Tibial nerve (tissue), 4 donors: ENCODE measurements around the gene ZBTB7C. TPM values are rescaled to one million over a fixed set of nuclear protein-coding genes. Genes with fewer than 3 reads are reported as not detected.

Source experiments
- DNase-seq, 2 donors: peaks; one replicate each; pipeline ENCODE4 v3.0.0-alpha.2; 2019; ENCODE audit warnings: low spot score in 2 of 2
- H3K27ac ChIP-seq, 4 donors: fragments of 200-600 bp; sonication (generic) in 3 of 4; one replicate each; pipeline ENCODE4 v1.5.1; 2017 to 2019; ENCODE audit warnings: mild to moderate bottlenecking in 1 of 4
- H3K27me3 ChIP-seq, 2 donors: fragments of 200-600 bp; sonication (generic) in 1 of 2; one replicate each; pipeline versions ENCODE4 v1.5.1 to v1.6.0; 2017 to 2019
- H3K36me3 ChIP-seq, 3 donors: fragments of 200-600 bp; sonication (generic); one replicate each; pipeline ENCODE4 v1.5.1; 2018 to 2019
- H3K4me1 ChIP-seq, 4 donors: fragments of 200-600 bp; sonication (generic) in 3 of 4; one replicate each; pipeline ENCODE4 v1.5.1; 2017 to 2019
- H3K4me3 ChIP-seq, 4 donors: fragments of 200-600 bp; sonication (generic) in 3 of 4; one replicate each; pipeline ENCODE4 v1.5.1; 2017 to 2019; ENCODE audit warnings: mild to moderate bottlenecking in 1 of 4, moderate library complexity in 1 of 4
- H3K9me3 ChIP-seq, 4 donors: fragments of 200-600 bp; sonication (generic) in 3 of 4; one replicate each; pipeline ENCODE4 v1.5.1; 2017 to 2019
- CTCF ChIP-seq, 5 experiments: fragments of 200-600 bp in 3 of 5; fragments of 450-650 bp in 2 of 5; sonication (generic) in 3 of 5; IDR thresholded peaks; one replicate each; pipeline ENCODE4 v1.5.1; 2016 to 2019; ENCODE audit warnings: antibody characterized with exemption in 5 of 5, mild to moderate bottlenecking in 3 of 5, moderate library complexity in 2 of 5
- EP300 ChIP-seq, 2 donors: sonication (generic); formaldehyde crosslinking; IDR thresholded peaks; one replicate each; pipeline ENCODE4 v1.6.1; 2017; ENCODE audit warnings: antibody characterized with exemption in 2 of 2, mild to moderate bottlenecking in 1 of 2
- POLR2A ChIP-seq, 2 donors: fragments of 450-650 bp; IDR thresholded peaks; one replicate each; pipeline ENCODE4 v1.6.1; 2017; ENCODE audit warnings: antibody characterized with exemption in 2 of 2, mild to moderate bottlenecking in 2 of 2, moderate library complexity in 2 of 2
- WGBS, 2 donors: methylation state at CpG; one replicate each; pipeline ENCODE4 v1.1.5; 2018; 5-methylcytosine and 5-hydroxymethylcytosine counted together
- total RNA-seq, 4 donors: library from RNA; depleted of rRNA; stranded (reverse); fragments of >200 nt; gene quantifications; one replicate each; pipeline ENCODE4 v1.1.0, GENCODE V29; 2016

The ZBTB7C gene
- total RNA-seq, 4 donors from 2014 or later, result 24.6 to 95.0 (median 75.3) TPM

- Histone ChIP-seq H3K36me3 (no peaks in the 10 kb centered on the region), H3K27me3 (peaks cover 0 to 16% of the 10 kb centered on the region in 2 donors), H3K27ac (no peak overlapping the region), H3K4me3 (no peak overlapping the region), H3K4me1 (peaks cover 0 to 74% (median 17%) of the 10 kb centered on the region in 4 donors), H3K9me3 (no peaks in the 10 kb centered on the region)
- 77 to 87% methylated on average over 7 of the region's 7 CpGs for WGBS, 2 donors
- DNase-seq, result no peak
- TF ChIP-seq POLR2A (IDR thresholded peaks at IDR 0.05) (no peak), CTCF (IDR thresholded peaks at IDR 0.05) (no peak), EP300 (IDR thresholded peaks at IDR 0.05) (no peak)
Measured at GRCh38 chr18:48138660-48139430, 270.3 kb downstream of the ZBTB7C start.

- TF ChIP-seq CTCF (IDR thresholded peaks at IDR 0.05) (no peak), EP300 (IDR thresholded peaks at IDR 0.05) (no peak), POLR2A (IDR thresholded peaks at IDR 0.05) (no peak)
- no peak overlapping the region for H3K27ac ChIP-seq
- H3K9me3 ChIP-seq, result no peaks in the 10 kb centered on the region
- DNase-seq, result no peak
- peaks cover 0 to 80% (median 17%) of the 10 kb centered on the region in 4 donors for H3K4me1 ChIP-seq
- H3K4me3 ChIP-seq, result no peak overlapping the region
- H3K27me3 ChIP-seq, result peaks cover 0 to 16% of the 10 kb centered on the region in 2 donors
- H3K36me3 ChIP-seq, result no peaks in the 10 kb centered on the region
- 46 to 58% methylated on average over 4 of the region's 4 CpGs for WGBS, 2 donors
Measured at GRCh38 chr18:48138210-48138609, 271.0 kb downstream of the ZBTB7C start.

- DNase-seq, result no peak
- Histone ChIP-seq H3K4me3 (peak overlapping the region; percentile 37 to 62 (median 48)), H3K27me3 (peaks cover 0 to 16% of the 10 kb centered on the region in 2 donors), H3K9me3 (no peaks in the 10 kb centered on the region), H3K4me1 (peaks cover 0 to 85% (median 17%) of the 10 kb centered on the region in 4 donors), H3K27ac (peak overlapping the region in 1 of 4 donors; percentile 63), H3K36me3 (no peaks in the 10 kb centered on the region)
- no peak for TF ChIP-seq POLR2A (IDR thresholded peaks at IDR 0.05)
- no peak for TF ChIP-seq EP300 (IDR thresholded peaks at IDR 0.05)
- no peak for TF ChIP-seq CTCF (IDR thresholded peaks at IDR 0.05)
- WGBS, 2 donors, result 48 to 49% methylated on average over 10 of the region's 10 CpGs
Measured at GRCh38 chr18:48137374-48138081, 271.7 kb downstream of the ZBTB7C start.

- 9 to 10% methylated on average over 21 to 29 of the region's 51 CpGs for WGBS, 2 donors
- H3K27me3 ChIP-seq, result peaks cover 0 to 16% of the 10 kb centered on the region in 2 donors
- no peak for TF ChIP-seq CTCF (IDR thresholded peaks at IDR 0.05)
- TF ChIP-seq POLR2A (IDR thresholded peaks at IDR 0.05), result no peak
- TF ChIP-seq EP300 (IDR thresholded peaks at IDR 0.05), result no peak
- no peaks in the 10 kb centered on the region for H3K9me3 ChIP-seq
- DNase-seq, result no peak
- peak overlapping the region in 3 of 4 donors; percentile 20 to 68 (median 63) for H3K27ac ChIP-seq
- no peaks in the 10 kb centered on the region for H3K36me3 ChIP-seq
- H3K4me3 ChIP-seq, result peak overlapping the region; percentile 37 to 62 (median 48)
- peaks cover 0 to 79% (median 17%) of the 10 kb centered on the region in 4 donors for H3K4me1 ChIP-seq
Measured at GRCh38 chr18:48136827-48137373, 272.3 kb downstream of the ZBTB7C start.
